Measurements from ENCODE around the gene ZCCHC4. TPM values are rescaled to one million over a fixed set of nuclear protein-coding genes. Genes with fewer than 3 reads are reported as not detected.

ZCCHC4 gene
- total RNA-seq, 2 donors from 2014 or later, result 8.1 to 14.1 TPM

- TF ChIP-seq CTCF (IDR thresholded peaks at IDR 0.05), result no peak
Observed at GRCh38 chr4:25343671-25344070, 31.1 kb downstream of the ZCCHC4 start.

GRCh38 chr4:25345744-25346143 lies 33.2 kb downstream of the ZCCHC4 start:
- DNase-seq (ENCODE audit: low spot score), result no peak
- no peaks in the 10 kb centered on the region for H3K27me3 ChIP-seq (replicated peaks; ENCODE audit: insufficient read depth)
- ATAC-seq (ENCODE audit: insufficient number of reproducible peaks, low FRiP score, low read depth), result no peak
- TF ChIP-seq CTCF (IDR thresholded peaks at IDR 0.05), result no peak
- no peaks in the 10 kb centered on the region for H3K4me1 ChIP-seq (ENCODE audit: control insufficient read depth in 1 of 2, low read depth in 2 of 2)
- H3K9me3 ChIP-seq, result no peaks in the 10 kb centered on the region
- no peak overlapping the region for H3K4me3 ChIP-seq
- no peaks in the 10 kb centered on the region for H3K36me3 ChIP-seq
- H3K27ac ChIP-seq, result no peak overlapping the region

More at GRCh38 chr4:25343671-25344070, 31.1 kb downstream of the ZCCHC4 start:
- no peaks in the 10 kb centered on the region for H3K36me3 ChIP-seq
- H3K27me3 ChIP-seq (replicated peaks; ENCODE audit: insufficient read depth), result no peaks in the 10 kb centered on the region
- H3K4me3 ChIP-seq, result no peak overlapping the region
- DNase-seq (ENCODE audit: low spot score), result no peak
- H3K4me1 ChIP-seq (ENCODE audit: control insufficient read depth in 1 of 2, low read depth in 2 of 2), result no peaks in the 10 kb centered on the region
- no peaks in the 10 kb centered on the region for H3K9me3 ChIP-seq
- ATAC-seq (ENCODE audit: insufficient number of reproducible peaks, low FRiP score, low read depth), result no peak
- no peak overlapping the region for H3K27ac ChIP-seq

- H3K27ac ChIP-seq, result no peak overlapping the region
- ATAC-seq (ENCODE audit: insufficient number of reproducible peaks, low FRiP score, low read depth), result no peak
- no peak for DNase-seq (ENCODE audit: low spot score)
- TF ChIP-seq CTCF (IDR thresholded peaks at IDR 0.05), result no peak
- no peaks in the 10 kb centered on the region for H3K27me3 ChIP-seq (replicated peaks; ENCODE audit: insufficient read depth)
- H3K36me3 ChIP-seq, result no peaks in the 10 kb centered on the region
- no peak overlapping the region for H3K4me3 ChIP-seq
- H3K9me3 ChIP-seq, result no peaks in the 10 kb centered on the region
- no peaks in the 10 kb centered on the region for H3K4me1 ChIP-seq (ENCODE audit: control insufficient read depth in 1 of 2, low read depth in 2 of 2)
Observed at GRCh38 chr4:25346913-25347312, 34.3 kb downstream of the ZCCHC4 start.

GRCh38 chr4:25347473-25347872 lies 34.9 kb downstream of the ZCCHC4 start:
- no peak for DNase-seq (ENCODE audit: low spot score)
- H3K27ac ChIP-seq, result no peak overlapping the region
- H3K4me3 ChIP-seq, result no peak overlapping the region
- ATAC-seq (ENCODE audit: insufficient number of reproducible peaks, low FRiP score, low read depth), result no peak
- H3K27me3 ChIP-seq (replicated peaks; ENCODE audit: insufficient read depth), result no peaks in the 10 kb centered on the region
- no peaks in the 10 kb centered on the region for H3K36me3 ChIP-seq
- no peaks in the 10 kb centered on the region for H3K4me1 ChIP-seq (ENCODE audit: control insufficient read depth in 1 of 2, low read depth in 2 of 2)
- no peak for TF ChIP-seq CTCF (IDR thresholded peaks at IDR 0.05)
- H3K9me3 ChIP-seq, result no peaks in the 10 kb centered on the region

- no peaks in the 10 kb centered on the region for H3K27me3 ChIP-seq (replicated peaks; ENCODE audit: insufficient read depth)
- no peak for TF ChIP-seq CTCF (IDR thresholded peaks at IDR 0.05)
- ATAC-seq (ENCODE audit: insufficient number of reproducible peaks, low FRiP score, low read depth) (no peak), DNase-seq (ENCODE audit: low spot score) (no peak)
- no peaks in the 10 kb centered on the region for H3K9me3 ChIP-seq
- no peak overlapping the region for H3K4me3 ChIP-seq
- no peaks in the 10 kb centered on the region for H3K36me3 ChIP-seq
- no peak overlapping the region for H3K27ac ChIP-seq
- H3K4me1 ChIP-seq (ENCODE audit: control insufficient read depth in 1 of 2, low read depth in 2 of 2), result no peaks in the 10 kb centered on the region
Observed at GRCh38 chr4:25347971-25348370, 35.4 kb downstream of the ZCCHC4 start.
